ENCODE results near the gene GJC1.
"Not testable (repeated sequence)": the region's sequence is repeated elsewhere in the genome, so short reads cannot be mapped to it uniquely, and the experiment has no call there.

GJC1 gene

GRCh38 chr17:44760474-44761308 lies 69.4 kb downstream of the GJC1 start:
- TF ChIP-seq CTCF (IDR thresholded peaks at IDR 0.05; ENCODE audit: low read depth, low read length): no peak
- DNase-seq (ENCODE audit: extremely low read depth, low read depth): no peak

DNA sequence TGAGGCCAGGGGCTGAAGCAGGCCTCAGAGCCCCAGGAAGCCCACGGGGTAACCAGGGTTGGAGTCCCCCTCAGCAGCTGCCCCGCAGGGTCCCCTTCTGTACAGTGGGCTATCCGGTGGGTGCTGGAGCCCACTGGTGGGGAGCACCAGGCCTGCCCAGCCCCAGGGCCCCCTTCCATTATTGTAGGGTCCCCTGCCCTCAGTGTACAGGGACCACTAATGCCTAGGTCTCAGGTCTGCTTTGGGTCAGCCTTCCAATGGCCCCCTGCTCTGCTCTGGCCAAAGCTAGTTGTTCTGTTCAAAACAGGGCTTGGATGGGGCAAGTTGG lies 70.2 kb downstream of the GJC1 start:
- DNase-seq (ENCODE audit: extremely low read depth, low read depth): no peak
- no peak for TF ChIP-seq CTCF (IDR thresholded peaks at IDR 0.05; ENCODE audit: low read depth, low read length)

GRCh38 chr17:44759086-44759915 lies 70.8 kb downstream of the GJC1 start:
- no peak; the same call in 1 of the 2 replicates for TF ChIP-seq CTCF (IDR thresholded peaks at IDR 0.05; ENCODE audit: low read depth, low read length)
- no peak for DNase-seq (ENCODE audit: extremely low read depth, low read depth)

DNA sequence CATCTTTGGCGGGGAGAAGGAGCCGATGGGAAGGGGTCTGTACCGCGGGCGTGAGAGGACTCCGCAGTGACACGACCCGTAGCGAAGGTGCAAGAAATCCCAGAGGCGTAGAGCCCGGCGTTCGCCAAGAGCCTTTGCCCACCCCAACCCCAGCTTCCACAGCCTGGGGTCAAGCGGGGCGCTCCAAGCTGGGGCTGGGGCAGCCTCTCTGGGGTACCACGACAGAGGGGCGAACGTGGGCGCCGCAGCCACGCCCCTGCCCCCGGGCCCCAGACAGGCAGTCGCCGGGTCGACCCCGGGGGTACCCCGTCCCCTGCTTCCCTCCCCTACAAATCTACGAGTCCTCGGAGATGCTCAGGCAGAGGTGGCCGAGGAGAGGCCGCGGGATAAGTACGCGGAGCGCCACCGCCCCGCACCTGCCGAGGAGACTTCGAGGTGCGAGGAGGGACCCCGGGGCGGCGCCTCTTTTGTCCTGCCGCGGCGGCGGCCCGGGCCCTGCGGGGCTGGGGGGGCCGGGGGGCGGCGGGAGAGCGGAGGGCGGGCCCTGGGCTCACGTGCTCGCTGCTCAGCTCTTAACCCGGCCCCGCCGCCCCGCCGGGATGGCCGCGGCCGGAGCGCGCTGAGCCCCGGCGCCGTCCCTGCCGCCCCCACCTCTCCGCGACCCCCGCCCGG lies 71.5 kb downstream of the GJC1 start, which contains the start of gene ADAM11:
Gene ADAM11 (plus strand): TSS at position 575 of the 672 bp plus-strand sequence. CDS start 212 bp downstream, outside the sequence.
- no peak for TF ChIP-seq CTCF (IDR thresholded peaks at IDR 0.05; ENCODE audit: low read depth, low read length)
- DNase-seq (ENCODE audit: extremely low read depth, low read depth): no peak

DNA sequence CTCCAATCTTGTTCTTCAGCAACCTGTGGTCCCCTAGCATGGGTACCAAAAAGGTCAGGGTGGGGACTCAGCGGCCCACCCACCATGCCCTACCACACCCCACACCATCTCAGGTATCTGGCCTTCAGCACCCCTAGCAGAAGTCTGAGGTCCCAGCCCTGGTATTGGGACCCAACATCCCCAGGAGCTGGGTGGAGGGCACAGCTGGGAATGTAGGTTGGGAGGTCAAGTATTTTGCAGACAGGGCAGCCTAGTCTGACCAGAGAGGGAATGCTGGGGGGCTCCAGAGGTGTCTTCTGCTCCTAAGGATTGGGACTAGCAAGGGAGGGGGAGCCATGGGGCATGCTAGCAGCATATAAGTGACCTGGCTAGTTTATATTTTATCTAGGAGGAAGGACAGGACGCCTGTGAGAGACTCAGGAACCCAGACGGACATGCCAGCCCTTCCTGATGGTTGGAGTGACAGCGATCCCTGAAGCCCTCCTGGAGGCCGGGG lies 72.1 kb downstream of the GJC1 start:
- DNase-seq (ENCODE audit: extremely low read depth, low read depth): no peak
- no peak for TF ChIP-seq CTCF (IDR thresholded peaks at IDR 0.05; ENCODE audit: low read depth, low read length)

DNA sequence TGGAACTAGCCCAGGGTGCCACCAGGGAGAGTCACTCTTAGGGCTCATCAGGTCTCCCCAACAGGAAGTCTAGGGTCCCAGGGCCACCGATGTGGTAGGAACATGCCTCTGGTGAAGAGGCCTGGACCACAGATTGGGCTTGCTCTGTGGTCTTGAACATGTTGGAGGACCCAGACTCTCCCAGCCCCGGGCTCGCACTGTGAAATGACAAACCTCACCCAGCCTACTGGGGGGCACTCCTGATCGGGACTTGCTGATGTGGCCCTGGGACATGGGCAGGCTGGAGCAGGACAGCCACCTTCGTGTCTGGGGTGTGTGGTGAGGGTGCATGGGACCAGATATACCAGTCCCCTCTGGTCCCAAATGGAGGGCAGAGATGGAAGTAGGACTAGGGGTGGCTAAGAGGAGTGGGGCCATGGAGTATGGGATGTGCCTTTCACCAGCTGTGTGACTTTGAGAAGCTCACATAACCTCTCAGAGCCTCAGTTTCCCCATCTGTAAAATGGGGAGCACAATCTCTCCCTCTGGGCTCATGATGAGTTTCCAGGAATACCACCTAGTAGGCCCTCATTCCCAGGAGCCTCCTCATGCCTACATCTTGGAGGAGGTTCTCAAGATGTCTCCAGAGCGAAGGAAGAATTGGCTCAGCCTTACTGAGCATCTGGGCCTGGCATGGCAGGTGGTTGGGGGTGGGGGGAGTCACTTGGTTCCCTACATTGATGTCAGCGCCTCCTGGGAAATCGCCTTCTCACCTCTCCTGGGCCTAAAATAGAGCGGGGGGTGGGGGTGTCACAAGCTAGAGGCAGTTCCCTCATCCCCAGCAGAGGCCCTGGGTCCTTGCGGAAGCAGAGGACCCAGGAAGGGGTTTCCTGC lies 72.8 kb downstream of the GJC1 start:
- no peak for DNase-seq (ENCODE audit: extremely low read depth, low read depth)
- TF ChIP-seq CTCF (IDR thresholded peaks at IDR 0.05; ENCODE audit: low read depth, low read length): no peak

- DNase-seq (ENCODE audit: extremely low read depth, low read depth): not testable (repeated sequence)
Measured at GRCh38 chr17:44755180-44755579, 74.9 kb downstream of the GJC1 start.

All from AG09319 (cell line).